Measurements from ENCODE around the gene HDLBP. TPM values are rescaled to one million over a fixed set of nuclear protein-coding genes. Genes with fewer than 3 reads are reported as not detected.

HDLBP gene
- total RNA-seq, 1 experiment from 2014 or later = 908 TPM

- Histone ChIP-seq H3K4me1 (replicated peaks; ENCODE audit: insufficient read depth) (no peaks in the 10 kb centered on the region), H3K27me3 (ENCODE audit: insufficient read depth, low read depth) (no peaks in the 10 kb centered on the region), H3K27ac (no peak overlapping the region), H3K4me3 (no peak overlapping the region), H4K20me1 (ENCODE audit: insufficient read depth) (peaks cover 27% of the 10 kb centered on the region), H3K9me2 (ENCODE audit: insufficient read depth) (no peaks in the 10 kb centered on the region), H3K9me3 (ENCODE audit: insufficient read depth, low read depth) (no peaks in the 10 kb centered on the region), H3K79me2 (ENCODE audit: low read depth) (no peaks in the 10 kb centered on the region), H3K4me2 (no peak overlapping the region), H3F3A (ENCODE audit: insufficient read depth, low read depth) (peaks cover 41% of the 10 kb centered on the region; the same call in 1 of the 2 replicates), H3K36me3 (ENCODE audit: low read depth) (peaks cover 57% of the 10 kb centered on the region), H2AFZ (no peak overlapping the region)
- TF ChIP-seq, protein P1, sequence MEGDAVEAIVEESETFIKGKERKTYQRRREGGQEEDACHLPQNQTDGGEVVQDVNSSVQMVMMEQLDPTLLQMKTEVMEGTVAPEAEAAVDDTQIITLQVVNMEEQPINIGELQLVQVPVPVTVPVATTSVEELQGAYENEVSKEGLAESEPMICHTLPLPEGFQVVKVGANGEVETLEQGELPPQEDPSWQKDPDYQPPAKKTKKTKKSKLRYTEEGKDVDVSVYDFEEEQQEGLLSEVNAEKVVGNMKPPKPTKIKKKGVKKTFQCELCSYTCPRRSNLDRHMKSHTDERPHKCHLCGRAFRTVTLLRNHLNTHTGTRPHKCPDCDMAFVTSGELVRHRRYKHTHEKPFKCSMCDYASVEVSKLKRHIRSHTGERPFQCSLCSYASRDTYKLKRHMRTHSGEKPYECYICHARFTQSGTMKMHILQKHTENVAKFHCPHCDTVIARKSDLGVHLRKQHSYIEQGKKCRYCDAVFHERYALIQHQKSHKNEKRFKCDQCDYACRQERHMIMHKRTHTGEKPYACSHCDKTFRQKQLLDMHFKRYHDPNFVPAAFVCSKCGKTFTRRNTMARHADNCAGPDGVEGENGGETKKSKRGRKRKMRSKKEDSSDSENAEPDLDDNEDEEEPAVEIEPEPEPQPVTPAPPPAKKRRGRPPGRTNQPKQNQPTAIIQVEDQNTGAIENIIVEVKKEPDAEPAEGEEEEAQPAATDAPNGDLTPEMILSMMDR (conservative IDR thresholded peaks at IDR 0.05) = no peak
- no peak for TF ChIP-seq EZH2 (IDR thresholded peaks at IDR 0.05; ENCODE audit: low read depth)
- no TSS peak for BruUV-seq (replicated peaks)
- ChIA-PET POLR2A (ENCODE audit: unreplicated experiment) (no interaction called here), CTCF (no interaction called here)
- intact Hi-C loops (cut with micrococcal nuclease; ENCODE audit: unreplicated experiment) = loop anchor here (10.0 kb wide), 1 partner anchor 85 kb away; no protein-coding TSS in a partner anchor
- no peak for DNase-seq
Observed at GRCh38 chr2:241339839-241340630, 24.6 kb upstream of the HDLBP start.

DNA sequence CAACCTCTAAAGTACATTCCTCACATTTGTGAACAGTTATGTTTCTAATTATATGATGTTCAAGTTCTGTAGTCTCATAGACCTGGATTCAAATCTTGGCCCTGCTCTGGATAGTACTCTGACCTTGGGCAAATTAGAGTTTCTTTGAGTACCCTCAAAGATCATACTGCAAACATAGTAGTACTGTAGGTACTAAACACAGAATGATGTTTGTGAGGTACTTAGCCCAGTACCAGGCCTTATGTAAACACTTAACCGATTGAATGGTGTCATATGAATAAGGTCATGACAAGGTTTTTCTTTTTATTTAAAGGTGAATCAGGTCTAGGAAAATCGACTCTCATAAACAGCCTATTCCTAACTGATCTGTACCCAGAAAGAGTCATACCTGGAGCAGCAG, 19.3 kb upstream of the HDLBP start:
- H3K36me3 ChIP-seq (ENCODE audit: low read depth) = peaks cover 39% of the 10 kb centered on the region
- DNase-seq = no peak
- TF ChIP-seq EZH2 (IDR thresholded peaks at IDR 0.05; ENCODE audit: low read depth) = no peak
- TF ChIP-seq, protein P1 (conservative IDR thresholded peaks at IDR 0.05) = no peak
- no TSS peak for BruUV-seq (replicated peaks)
- H2AFZ ChIP-seq = no peak overlapping the region
- intact Hi-C loops (cut with micrococcal nuclease; ENCODE audit: unreplicated experiment) = loop anchor here (10.0 kb wide), 1 partner anchor 80 kb away; no protein-coding TSS in a partner anchor
- H3K9me2 ChIP-seq (ENCODE audit: insufficient read depth) = no peaks in the 10 kb centered on the region
- H3K4me3 ChIP-seq = no peak overlapping the region
- ChIA-PET POLR2A (ENCODE audit: unreplicated experiment) (no interaction called here), CTCF (no interaction called here)
- peaks cover 53% of the 10 kb centered on the region for H3F3A ChIP-seq (ENCODE audit: insufficient read depth, low read depth)
- peaks cover 39% of the 10 kb centered on the region for H4K20me1 ChIP-seq (ENCODE audit: insufficient read depth)
- H3K27me3 ChIP-seq (ENCODE audit: insufficient read depth, low read depth) = no peaks in the 10 kb centered on the region
- no peaks in the 10 kb centered on the region for H3K9me3 ChIP-seq (ENCODE audit: insufficient read depth, low read depth)
- no peak overlapping the region for H3K4me2 ChIP-seq
- H3K27ac ChIP-seq = no peak overlapping the region
- peaks cover 11% of the 10 kb centered on the region for H3K79me2 ChIP-seq (ENCODE audit: low read depth)
- no peaks in the 10 kb centered on the region for H3K4me1 ChIP-seq (replicated peaks; ENCODE audit: insufficient read depth)

- TSS peak; percentile 3 for BruUV-seq (replicated peaks)
Observed at GRCh38 chr2:241330616-241330981, 15.1 kb upstream of the HDLBP start.

More at GRCh38 chr2:241330616-241330981, 15.1 kb upstream of the HDLBP start:
- no peak overlapping the region for H3K4me2 ChIP-seq
- intact Hi-C loops (cut with micrococcal nuclease; ENCODE audit: unreplicated experiment) = loop anchor here (10.0 kb wide), 1 partner anchor 76 kb away; no protein-coding TSS in a partner anchor
- ChIA-PET CTCF (no interaction called here), POLR2A (ENCODE audit: unreplicated experiment) (no interaction called here)
- H3K27me3 ChIP-seq (ENCODE audit: insufficient read depth, low read depth) = no peaks in the 10 kb centered on the region
- no peaks in the 10 kb centered on the region for H3K4me1 ChIP-seq (replicated peaks; ENCODE audit: insufficient read depth)
- H2AFZ ChIP-seq = no peak overlapping the region
- no peaks in the 10 kb centered on the region for H3K9me2 ChIP-seq (ENCODE audit: insufficient read depth)
- H3K9me3 ChIP-seq (ENCODE audit: insufficient read depth, low read depth) = no peaks in the 10 kb centered on the region
- peaks cover 47% of the 10 kb centered on the region for H3K36me3 ChIP-seq (ENCODE audit: low read depth)
- peaks cover 20% of the 10 kb centered on the region for H3F3A ChIP-seq (ENCODE audit: insufficient read depth, low read depth)
- TF ChIP-seq, protein P1 (conservative IDR thresholded peaks at IDR 0.05) = no peak
- TF ChIP-seq EZH2 (IDR thresholded peaks at IDR 0.05; ENCODE audit: low read depth) = no peak
- no peak overlapping the region for H3K27ac ChIP-seq
- DNase-seq = no peak
- peaks cover 24% of the 10 kb centered on the region for H3K79me2 ChIP-seq (ENCODE audit: low read depth)
- H3K4me3 ChIP-seq = no peak overlapping the region
- peaks cover 37% of the 10 kb centered on the region for H4K20me1 ChIP-seq (ENCODE audit: insufficient read depth)

Data from PC-9 (cell line).